Dendritic cell treated with granulocyte-macrophage colony-stimulating factor and Interleukin-4, amounts not matched to agents 40 ng/mL and 50 ng/mL, for 4 days (primary cell): ENCODE measurements around the gene EIPR1.
"Not testable (repeated sequence)": the region's sequence is repeated elsewhere in the genome, so short reads cannot be mapped to it uniquely, and the experiment has no call there.

Experiments used
- H3K27ac Mint-ChIP-seq: one replicate; pipeline ENCODE4 v1.8.0; 2022; ENCODE audit warnings: mild to moderate bottlenecking, mixed read lengths
- H3K27me3 Mint-ChIP-seq: one replicate; pipeline ENCODE4 v1.8.0; 2022; ENCODE audit warnings: mild to moderate bottlenecking, mixed read lengths
- H3K36me3 Mint-ChIP-seq: one replicate; pipeline ENCODE4 v1.8.0; 2022; ENCODE audit warnings: low read depth, mixed read lengths
- H3K4me1 Mint-ChIP-seq: one replicate; pipeline ENCODE4 v1.8.0; 2022; ENCODE audit warnings: low read depth, mixed read lengths
- H3K4me3 Mint-ChIP-seq: one replicate; pipeline ENCODE4 v1.8.0; 2022; ENCODE audit warnings: mild to moderate bottlenecking, moderate library complexity, mixed read lengths
- H3K9me3 Mint-ChIP-seq: one replicate; pipeline ENCODE4 v1.8.0; 2022; ENCODE audit warnings: mixed read lengths
- intact Hi-C: fragments of 100-400 bp; cut with micrococcal nuclease; formaldehyde crosslinking; loops from one replicate; pipeline ENCODE4 v1.15.0; 2022

The EIPR1 gene

GRCh38 chr2:3389193-3389592, 11.6 kb upstream of the EIPR1 start:
- no peak overlapping the region for H3K4me3 Mint-ChIP-seq
- H3K27ac Mint-ChIP-seq: no peak overlapping the region
- H3K36me3 Mint-ChIP-seq: peaks cover 89% of the 10 kb centered on the region
- H3K4me1 Mint-ChIP-seq: peaks cover 5% of the 10 kb centered on the region
- no peaks in the 10 kb centered on the region for H3K27me3 Mint-ChIP-seq
- intact Hi-C loops: no loop called here
- H3K9me3 Mint-ChIP-seq: peaks cover 23% of the 10 kb centered on the region

GRCh38 chr2:3388412-3388738, 10.8 kb upstream of the EIPR1 start:
- Mint-ChIP-seq H3K9me3 (peaks cover 18% of the 10 kb centered on the region), H3K27me3 (no peaks in the 10 kb centered on the region), H3K4me1 (peaks cover 5% of the 10 kb centered on the region), H3K27ac (no peak overlapping the region), H3K36me3 (peaks cover 89% of the 10 kb centered on the region), H3K4me3 (no peak overlapping the region)
- intact Hi-C loops: no loop called here

GRCh38 chr2:3387644-3388411, 10.2 kb upstream of the EIPR1 start:
- Mint-ChIP-seq H3K4me1 (peaks cover 5% of the 10 kb centered on the region), H3K36me3 (peaks cover 89% of the 10 kb centered on the region), H3K27ac (no peak overlapping the region), H3K27me3 (no peaks in the 10 kb centered on the region), H3K4me3 (no peak overlapping the region), H3K9me3 (peaks cover 18% of the 10 kb centered on the region)
- intact Hi-C loops: no loop called here

- no peaks in the 10 kb centered on the region for H3K27me3 Mint-ChIP-seq
- no peak overlapping the region for H3K27ac Mint-ChIP-seq
- H3K36me3 Mint-ChIP-seq: peaks cover 87% of the 10 kb centered on the region
- no peak overlapping the region for H3K4me3 Mint-ChIP-seq
- peaks cover 5% of the 10 kb centered on the region for H3K4me1 Mint-ChIP-seq
- intact Hi-C loops: no loop called here
- H3K9me3 Mint-ChIP-seq: peaks cover 18% of the 10 kb centered on the region
Measured at GRCh38 chr2:3387011-3387410, 9.4 kb upstream of the EIPR1 start.

GRCh38 chr2:3386448-3386958, 8.9 kb upstream of the EIPR1 start:
- Mint-ChIP-seq H3K27me3 (no peaks in the 10 kb centered on the region), H3K27ac (no peak overlapping the region), H3K4me1 (peaks cover 9% of the 10 kb centered on the region), H3K36me3 (peaks cover 87% of the 10 kb centered on the region), H3K9me3 (peaks cover 18% of the 10 kb centered on the region), H3K4me3 (no peak overlapping the region)
- intact Hi-C loops: no loop called here

GRCh38 chr2:3379647-3380534, 2.3 kb upstream of the EIPR1 start, which contains the start of gene TRAPPC12:
TSS of gene TRAPPC12 (plus strand) at chr2:3379694. CDS start at chr2:3387624, 7,930 bp downstream.
- intact Hi-C loops: loop anchor here (5.0 kb wide), 2 partner anchors 142 to 197 kb away; partner anchors contain the start of gene RPS7
- no peaks in the 10 kb centered on the region for H3K27me3 Mint-ChIP-seq
- H3K4me1 Mint-ChIP-seq: peaks cover 38% of the 10 kb centered on the region
- H3K27ac Mint-ChIP-seq: peak within 1 kb of the TSS; percentile 97
- H3K4me3 Mint-ChIP-seq: peak within 1 kb of the TSS; percentile 98
- H3K36me3 Mint-ChIP-seq: peaks cover 50% of the 10 kb centered on the region
- no peaks in the 10 kb centered on the region for H3K9me3 Mint-ChIP-seq

GRCh38 chr2:3379339-3379646, 1.7 kb upstream of the EIPR1 start:
- H3K4me3 Mint-ChIP-seq: peak overlapping the region; percentile 92
- H3K4me1 Mint-ChIP-seq: peaks cover 38% of the 10 kb centered on the region
- no peaks in the 10 kb centered on the region for H3K9me3 Mint-ChIP-seq
- intact Hi-C loops: loop anchor here (5.0 kb wide), 1 partner anchor 198 kb away; the partner anchor contains the start of gene RPS7
- H3K27me3 Mint-ChIP-seq: no peaks in the 10 kb centered on the region
- H3K27ac Mint-ChIP-seq: peak overlapping the region; percentile 97
- H3K36me3 Mint-ChIP-seq: peaks cover 50% of the 10 kb centered on the region

GRCh38 chr2:3377279-3377611, 373 bp downstream of the EIPR1 start:
- Mint-ChIP-seq H3K36me3 (peaks cover 30% of the 10 kb centered on the region), H3K27ac (peak overlapping the region; percentile 97), H3K4me3 (peak overlapping the region; percentile 98), H3K27me3 (no peaks in the 10 kb centered on the region), H3K9me3 (no peaks in the 10 kb centered on the region), H3K4me1 (peaks cover 38% of the 10 kb centered on the region)
- intact Hi-C loops: loop anchor here (1.0 to 5.0 kb wide), 2 partner anchors 181 to 200 kb away; partner anchors contain the start of genes RNASEH1 and RPS7

- H3K4me1 Mint-ChIP-seq: peaks cover 38% of the 10 kb centered on the region
- peaks cover 28% of the 10 kb centered on the region for H3K36me3 Mint-ChIP-seq
- intact Hi-C loops: loop anchor here (1.0 to 5.0 kb wide), 2 partner anchors 181 to 200 kb away; partner anchors contain the start of genes RNASEH1 and RPS7
- H3K27ac Mint-ChIP-seq: peak overlapping the region; percentile 97
- peak overlapping the region; percentile 98 for H3K4me3 Mint-ChIP-seq
- no peaks in the 10 kb centered on the region for H3K9me3 Mint-ChIP-seq
- H3K27me3 Mint-ChIP-seq: no peaks in the 10 kb centered on the region
Measured at GRCh38 chr2:3376821-3377220, 797 bp downstream of the EIPR1 start.

GRCh38 chr2:3369340-3370181, 8.1 kb downstream of the EIPR1 start:
- intact Hi-C loops, H3K27me3 Mint-ChIP-seq, H3K4me3 Mint-ChIP-seq, H3K4me1 Mint-ChIP-seq, H3K27ac Mint-ChIP-seq, H3K9me3 Mint-ChIP-seq: not testable (repeated sequence)
- H3K36me3 Mint-ChIP-seq: peaks cover 12% of the 10 kb centered on the region

- H3K27me3 Mint-ChIP-seq: no peaks in the 10 kb centered on the region
- intact Hi-C loops: no loop called here
- H3K36me3 Mint-ChIP-seq: peaks cover 12% of the 10 kb centered on the region
- no peak overlapping the region for H3K27ac Mint-ChIP-seq
- H3K9me3 Mint-ChIP-seq: no peaks in the 10 kb centered on the region
- peaks cover 9% of the 10 kb centered on the region for H3K4me1 Mint-ChIP-seq
- no peak overlapping the region for H3K4me3 Mint-ChIP-seq
Measured at GRCh38 chr2:3368261-3368722, 9.3 kb downstream of the EIPR1 start.

- intact Hi-C loops: no loop called here
Measured at GRCh38 chr2:3365219-3365618, 12.4 kb downstream of the EIPR1 start.

GRCh38 chr2:3361518-3362389, 15.9 kb downstream of the EIPR1 start:
- Mint-ChIP-seq H3K4me3 (no peak overlapping the region), H3K36me3 (no peaks in the 10 kb centered on the region), H3K4me1 (peaks cover 49% of the 10 kb centered on the region), H3K27me3 (no peaks in the 10 kb centered on the region), H3K27ac (no peak overlapping the region), H3K9me3 (no peaks in the 10 kb centered on the region)
- intact Hi-C loops: no loop called here

More at GRCh38 chr2:3365219-3365618, 12.4 kb downstream of the EIPR1 start:
- no peaks in the 10 kb centered on the region for H3K27me3 Mint-ChIP-seq
- no peak overlapping the region for H3K27ac Mint-ChIP-seq
- H3K4me1 Mint-ChIP-seq: peaks cover 36% of the 10 kb centered on the region
- no peaks in the 10 kb centered on the region for H3K9me3 Mint-ChIP-seq
- no peak overlapping the region for H3K4me3 Mint-ChIP-seq
- H3K36me3 Mint-ChIP-seq: peaks cover 12% of the 10 kb centered on the region
